RWPE2 (cell line): Measurements from ENCODE around the gene TLX3.
A peak's percentile ranks its signal among the peaks of the same experiment; 100 is the strongest.

Experiments used
- ATAC-seq: fragments of 200-7000 bp; cut with Tn5 transposase; 3 replicates; pipeline ENCODE4 v1.9.1; 2021; ENCODE audit warnings: low read depth
- DNase-seq: peaks from one replicate; pipeline ENCODE4 v3.0.0-alpha.2; 2020; ENCODE audit warnings: low spot score
- H3K27ac ChIP-seq: fragments of 450-650 bp; 2 replicates; pipeline ENCODE4 v1.5.1; 2017; ENCODE audit warnings: mild to moderate bottlenecking; ENCODE audit not compliant: poor library complexity, severe bottlenecking
- H3K27me3 ChIP-seq: fragments of 250-450 bp; sonication (Bioruptor Pico); 2 replicates; pipeline ENCODE4 v1.5.1; 2021; ENCODE audit warnings: mild to moderate bottlenecking, moderate library complexity; ENCODE audit not compliant: insufficient read depth, poor library complexity, severe bottlenecking
- H3K36me3 ChIP-seq: fragments of 250-450 bp; sonication (Bioruptor Pico); 2 replicates; pipeline ENCODE4 v1.5.1; 2020; ENCODE audit warnings: low read depth, mild to moderate bottlenecking, moderate library complexity
- H3K4me1 ChIP-seq: fragments of 250-450 bp; sonication (Bioruptor Pico); 2 replicates; pipeline ENCODE4 v1.5.1; 2021; ENCODE audit warnings: mild to moderate bottlenecking, moderate library complexity; ENCODE audit not compliant: insufficient read depth, poor library complexity, severe bottlenecking
- H3K4me3 ChIP-seq: fragments of 250-450 bp; sonication (Bioruptor Pico); 2 replicates; pipeline ENCODE4 v1.5.1; 2021; ENCODE audit warnings: mild to moderate bottlenecking, moderate library complexity; ENCODE audit not compliant: severe bottlenecking
- H3K9me3 ChIP-seq: fragments of 250-450 bp; sonication (Bioruptor Pico); 2 replicates; pipeline ENCODE4 v1.5.1; 2021; ENCODE audit warnings: mild to moderate bottlenecking, moderate library complexity; ENCODE audit not compliant: severe bottlenecking
- CTCF ChIP-seq: fragments of 450-650 bp; IDR thresholded peaks from one replicate; pipeline ENCODE4 v1.5.1; 2017; ENCODE audit warnings: mild to moderate bottlenecking, moderate library complexity; ENCODE audit not compliant: poor library complexity, severe bottlenecking

TLX3 gene

GRCh38 chr5:171311322-171312077 is 2.5 kb downstream of the TLX3 start:
- ATAC-seq (peak; percentile 58), DNase-seq (peak; percentile 64)
- H3K9me3 ChIP-seq: no peaks in the 10 kb centered on the region
- H3K27ac ChIP-seq: no peak overlapping the region
- no peaks in the 10 kb centered on the region for H3K4me1 ChIP-seq
- H3K27me3 ChIP-seq: peaks cover 100% of the 10 kb centered on the region
- no peaks in the 10 kb centered on the region for H3K36me3 ChIP-seq
- no peak for TF ChIP-seq CTCF
- no peak overlapping the region for H3K4me3 ChIP-seq

GRCh38 chr5:171312129-171312974 is 3.3 kb downstream of the TLX3 start:
- peaks cover 100% of the 10 kb centered on the region for H3K27me3 ChIP-seq
- TF ChIP-seq CTCF: no peak

GRCh38 chr5:171313481-171314206 is 4.6 kb downstream of the TLX3 start:
- no peaks in the 10 kb centered on the region for H3K36me3 ChIP-seq
- H3K9me3 ChIP-seq: no peaks in the 10 kb centered on the region
- ATAC-seq: no peak
- peak; percentile 67 for DNase-seq
- H3K4me1 ChIP-seq: no peaks in the 10 kb centered on the region
- no peak for TF ChIP-seq CTCF
- no peak overlapping the region for H3K27ac ChIP-seq
- H3K27me3 ChIP-seq: peaks cover 100% of the 10 kb centered on the region
- no peak overlapping the region for H3K4me3 ChIP-seq

More at GRCh38 chr5:171312129-171312974, 3.3 kb downstream of the TLX3 start:
- H3K27ac ChIP-seq: no peak overlapping the region
- peak; percentile 76 for DNase-seq
- no peaks in the 10 kb centered on the region for H3K36me3 ChIP-seq
- no peak for ATAC-seq
- no peaks in the 10 kb centered on the region for H3K4me1 ChIP-seq
- no peak overlapping the region for H3K4me3 ChIP-seq
- no peaks in the 10 kb centered on the region for H3K9me3 ChIP-seq

GRCh38 chr5:171314728-171315385 is 5.8 kb downstream of the TLX3 start:
- TF ChIP-seq CTCF: no peak
- Histone ChIP-seq H3K27me3 (peaks cover 100% of the 10 kb centered on the region), H3K9me3 (no peaks in the 10 kb centered on the region), H3K27ac (no peak overlapping the region), H3K4me1 (no peaks in the 10 kb centered on the region), H3K4me3 (no peak overlapping the region), H3K36me3 (no peaks in the 10 kb centered on the region)
- DNase-seq (peak; percentile 70), ATAC-seq (no peak)
